TTC549 (cell line): ENCODE data around the gene CDKAL1.
"Not testable (repeated sequence)": the region's sequence is repeated elsewhere in the genome, so short reads cannot be mapped to it uniquely, and the experiment has no call there.

Experiments used
- FAIRE-seq: peaks from 2 replicates; lab custom pipeline; 2012; peaks lifted over from hg19 to GRCh38; lab: Jason Lieb, UNC

Gene CDKAL1

DNA sequence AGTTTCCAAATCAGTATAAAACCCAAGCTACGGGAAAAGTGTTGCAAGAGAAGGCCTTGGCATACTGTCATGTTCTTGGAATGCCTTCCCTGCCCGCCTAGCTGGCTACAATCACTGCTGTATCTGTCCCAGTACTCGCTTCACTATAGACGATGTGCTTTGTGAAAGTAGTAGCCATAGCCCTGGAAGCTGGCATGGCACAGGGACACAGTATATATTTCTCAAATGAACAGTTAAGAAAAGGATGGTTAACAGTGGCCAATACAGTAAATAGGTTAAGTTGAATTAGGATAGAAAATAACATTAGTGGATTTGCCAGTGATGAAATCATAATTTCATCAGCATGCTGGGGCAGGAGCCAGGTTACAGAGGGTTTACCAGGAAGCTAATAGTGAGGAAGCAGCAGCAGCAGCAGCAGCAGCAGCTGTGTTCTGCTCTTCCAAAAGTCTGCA is 499.3 kb downstream of the CDKAL1 start:
- no peak for FAIRE-seq

DNA sequence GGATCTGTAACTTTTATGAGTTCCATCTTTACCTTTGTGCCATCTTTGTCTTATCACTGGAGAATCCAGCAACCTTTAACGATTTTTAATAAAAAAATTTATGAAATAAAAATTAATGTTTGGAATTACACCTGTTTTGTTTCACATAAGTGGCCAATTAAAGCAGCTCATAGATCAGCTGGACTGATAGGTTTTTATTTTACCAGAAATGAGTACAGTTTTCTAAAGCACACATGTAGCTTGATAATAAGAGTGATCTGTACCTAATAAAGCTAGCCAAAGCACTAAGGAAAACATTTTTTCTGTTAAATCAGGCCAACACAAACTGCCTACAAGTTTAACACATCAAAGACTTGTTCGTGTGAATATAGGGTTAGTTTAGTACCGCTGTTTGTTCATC is 500.1 kb downstream of the CDKAL1 start:
- FAIRE-seq: no peak

DNA sequence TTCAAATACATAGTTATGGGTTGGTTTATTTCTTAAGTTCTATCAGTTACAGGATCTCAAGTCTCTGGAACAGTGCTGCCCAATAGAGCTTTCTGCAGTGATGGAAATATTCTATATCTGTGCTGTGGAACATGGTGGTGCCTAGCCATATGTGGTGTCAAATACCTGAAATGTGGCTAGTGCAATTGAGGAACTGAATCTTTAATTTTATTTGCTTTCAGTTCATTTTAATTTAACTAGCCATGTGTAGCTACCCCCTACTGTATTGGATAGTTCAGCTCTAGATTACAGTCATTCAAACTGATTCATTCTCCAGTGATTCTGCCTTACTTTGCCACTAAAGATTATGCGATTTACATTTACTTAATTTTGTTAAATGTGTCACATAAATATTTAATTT is 503.2 kb downstream of the CDKAL1 start:
- no peak for FAIRE-seq

DNA sequence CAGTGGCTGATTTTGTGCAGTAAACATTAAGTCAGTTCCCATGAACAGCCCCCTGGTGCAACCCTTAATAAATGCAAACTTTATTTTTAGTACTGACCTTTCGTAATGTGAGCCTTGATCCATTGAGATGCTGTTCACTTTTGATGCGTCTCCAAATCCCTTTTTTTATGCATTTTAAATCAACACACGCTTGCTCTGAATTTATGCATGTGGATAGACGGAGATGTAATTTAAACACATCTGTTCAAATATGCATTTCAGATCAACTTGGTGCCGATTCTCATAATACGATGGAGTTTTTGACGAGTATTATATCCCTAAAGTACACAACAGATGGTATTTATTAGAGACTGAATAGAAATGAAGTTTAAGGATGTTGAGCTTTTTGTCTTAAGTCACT is 505.7 kb downstream of the CDKAL1 start:
- FAIRE-seq: no peak

DNA sequence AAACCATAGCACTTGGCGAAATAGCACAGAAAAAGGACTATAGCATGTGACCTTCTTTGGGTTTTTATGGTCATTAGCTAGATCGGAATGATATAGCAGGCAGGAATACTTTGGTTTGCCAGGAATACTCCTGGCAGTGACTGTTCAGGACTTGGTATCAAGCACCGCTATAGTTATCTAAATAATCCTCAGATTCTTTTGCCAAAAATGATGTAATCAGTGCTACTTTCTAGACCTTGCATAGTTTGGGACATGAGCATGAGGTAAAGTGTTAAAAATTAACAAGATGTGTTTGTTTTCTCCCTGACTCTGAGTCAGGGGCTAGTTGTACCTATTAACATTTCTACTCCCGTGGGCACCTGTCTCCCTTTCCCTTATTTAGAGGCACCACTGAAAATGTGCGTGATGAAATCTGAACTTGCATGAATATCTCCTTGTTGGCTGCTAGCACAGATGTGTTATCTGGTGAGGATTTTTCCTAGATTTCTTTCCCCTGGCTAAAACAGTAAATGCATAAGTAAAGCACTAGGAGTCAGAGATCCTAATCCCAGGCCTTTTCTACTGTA is 511.0 kb downstream of the CDKAL1 start:
- FAIRE-seq: no peak

DNA sequence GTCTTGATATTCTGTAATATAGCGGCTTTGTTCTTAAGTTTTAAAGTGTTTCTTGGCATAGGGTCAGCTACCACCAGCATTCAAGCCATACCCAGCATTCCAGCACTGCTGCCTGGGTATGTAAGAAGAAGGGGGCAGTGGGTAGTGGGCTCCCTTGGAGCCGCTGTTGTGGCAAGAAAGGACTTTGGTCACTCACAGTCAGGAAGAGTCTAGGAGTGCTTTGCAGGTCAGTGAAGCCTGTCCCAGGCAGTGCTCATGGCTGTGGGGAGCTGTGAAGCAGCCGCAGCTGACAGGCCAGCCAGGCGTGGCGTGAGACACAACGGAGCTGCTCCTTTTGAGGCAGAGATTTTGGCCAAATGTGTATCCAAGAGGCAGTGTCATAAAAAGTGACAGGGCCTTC is 512.0 kb downstream of the CDKAL1 start:
- FAIRE-seq: no peak

DNA sequence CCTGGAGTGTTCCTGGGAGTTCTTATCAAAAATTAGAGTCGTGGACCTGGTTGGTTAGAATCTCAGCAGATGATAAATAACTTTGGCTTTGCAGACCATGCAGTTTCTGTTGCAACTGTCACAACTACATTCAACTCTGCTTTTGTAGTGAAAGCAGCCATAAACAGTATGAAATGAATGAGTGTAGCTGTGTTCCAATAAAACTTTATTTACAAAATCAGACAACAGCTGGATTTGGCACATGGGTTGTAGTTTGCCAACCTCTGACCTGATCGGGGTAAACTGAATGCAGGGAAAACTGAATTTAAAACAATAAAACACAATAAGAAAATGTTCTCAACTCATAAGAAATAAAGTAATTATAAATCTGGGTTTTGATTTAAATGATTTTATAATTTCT is 513.8 kb downstream of the CDKAL1 start:
- FAIRE-seq: no peak

DNA sequence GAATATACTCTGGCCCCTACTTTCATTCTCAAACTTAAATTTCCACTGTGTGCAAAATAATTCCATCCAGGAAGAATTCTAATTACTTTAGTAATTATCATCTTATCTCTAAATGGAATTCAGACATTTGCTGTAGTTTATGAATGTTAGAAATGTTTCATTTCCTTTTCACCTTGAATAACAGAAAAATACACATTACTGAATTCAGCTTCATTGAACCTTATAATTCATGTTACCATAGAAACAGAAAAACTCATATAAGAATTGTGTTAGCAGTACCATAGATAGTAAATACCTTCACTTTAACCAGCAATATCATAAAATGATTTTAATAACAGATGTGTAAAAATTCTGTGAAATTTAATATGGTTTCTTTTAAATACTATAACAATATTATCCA is 514.9 kb downstream of the CDKAL1 start:
- FAIRE-seq: no peak

DNA sequence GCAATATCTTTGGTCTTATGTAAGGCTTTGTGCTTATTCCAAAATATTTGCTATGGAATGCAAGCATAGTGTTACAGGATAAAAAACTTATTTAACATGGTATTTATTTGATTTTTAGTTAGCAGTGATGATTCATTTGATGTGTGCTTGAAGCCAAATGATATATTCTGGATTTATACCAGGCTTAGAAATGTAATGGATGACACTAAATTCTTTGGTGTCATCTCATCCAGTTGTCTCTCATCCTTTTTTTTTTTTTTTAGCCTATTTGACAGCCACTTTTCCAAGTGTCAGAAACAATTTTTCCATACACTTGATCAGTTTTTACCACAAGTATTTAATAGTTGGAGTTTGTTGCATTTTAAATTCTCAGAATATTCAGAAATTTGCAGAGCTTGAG is 515.3 kb downstream of the CDKAL1 start:
- FAIRE-seq: no peak

DNA sequence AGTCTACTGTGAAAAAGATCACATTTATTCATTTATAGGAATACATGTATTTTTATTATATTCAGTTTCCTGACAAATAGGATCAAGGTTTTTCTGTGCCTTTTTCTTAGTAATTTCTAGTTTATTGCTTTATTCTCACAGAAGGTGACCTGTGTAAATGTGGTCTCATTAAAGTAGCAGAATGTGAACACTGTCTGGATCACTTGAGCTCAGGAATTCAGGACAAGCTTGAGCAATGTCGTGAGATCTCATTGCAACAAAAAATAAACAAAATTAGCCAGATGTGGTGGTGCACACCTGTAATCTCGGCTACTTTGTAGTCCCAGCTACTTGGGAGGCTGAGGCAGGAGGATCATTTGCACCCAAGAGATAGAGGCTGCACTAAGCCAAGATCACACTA is 516.7 kb downstream of the CDKAL1 start:
- FAIRE-seq: no peak

DNA sequence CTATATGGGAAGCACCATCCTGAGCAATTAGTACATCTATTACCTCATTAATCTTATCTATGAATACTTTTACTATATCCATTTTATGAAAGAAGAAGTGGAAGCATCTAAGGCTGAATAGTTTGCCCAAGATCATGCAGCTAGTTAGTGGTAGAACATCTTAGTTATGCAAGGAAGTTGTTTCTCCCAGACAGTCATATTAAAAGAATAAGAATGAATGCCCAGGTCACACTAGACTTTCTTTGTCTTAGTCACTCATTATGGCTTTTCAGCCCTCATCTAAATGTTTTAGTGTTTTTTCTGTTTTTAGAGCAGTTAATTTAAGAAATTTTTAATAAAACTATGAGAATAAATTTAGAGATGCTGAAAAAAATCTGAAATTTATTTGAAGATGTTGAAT is 517.5 kb downstream of the CDKAL1 start:
- FAIRE-seq: no peak

DNA sequence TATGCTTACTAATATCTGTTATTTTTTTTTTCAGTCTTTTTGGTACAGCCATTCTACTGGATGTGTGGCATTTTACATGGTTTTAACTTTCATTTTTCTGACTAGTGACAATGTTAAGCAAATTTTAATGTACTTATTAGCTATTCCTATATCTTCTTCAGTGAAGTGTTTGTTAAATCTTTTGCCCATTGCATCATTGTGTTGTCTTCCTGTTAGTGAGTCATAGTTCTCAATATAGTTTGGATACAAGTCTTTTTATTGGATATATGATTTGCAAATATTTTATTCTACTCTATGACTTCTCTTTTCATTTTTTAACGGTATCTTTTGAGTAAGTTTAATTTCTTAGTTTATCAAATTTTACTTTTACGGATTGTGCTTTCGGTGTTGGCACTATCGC is 519.4 kb downstream of the CDKAL1 start:
- FAIRE-seq: no peak

DNA sequence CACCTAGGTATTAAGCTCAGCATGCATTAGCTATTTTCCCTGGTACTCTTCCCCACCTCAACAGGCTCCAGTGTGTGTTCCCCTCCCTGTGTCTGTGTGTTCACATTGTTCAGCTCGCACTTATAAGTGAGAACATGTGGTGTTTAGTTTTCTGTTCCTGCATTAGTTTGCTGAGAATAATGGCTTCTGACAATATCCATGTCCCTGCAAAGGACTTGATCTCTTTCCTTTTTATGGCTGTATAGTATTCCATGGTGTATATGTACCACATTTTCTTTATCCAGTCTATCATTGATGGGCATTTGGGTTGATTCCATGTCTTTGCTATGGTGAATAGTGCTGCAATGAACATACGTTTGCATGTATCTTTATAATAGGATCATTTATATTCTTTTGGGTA is 521.2 kb downstream of the CDKAL1 start:
- not testable (repeated sequence) for FAIRE-seq

DNA sequence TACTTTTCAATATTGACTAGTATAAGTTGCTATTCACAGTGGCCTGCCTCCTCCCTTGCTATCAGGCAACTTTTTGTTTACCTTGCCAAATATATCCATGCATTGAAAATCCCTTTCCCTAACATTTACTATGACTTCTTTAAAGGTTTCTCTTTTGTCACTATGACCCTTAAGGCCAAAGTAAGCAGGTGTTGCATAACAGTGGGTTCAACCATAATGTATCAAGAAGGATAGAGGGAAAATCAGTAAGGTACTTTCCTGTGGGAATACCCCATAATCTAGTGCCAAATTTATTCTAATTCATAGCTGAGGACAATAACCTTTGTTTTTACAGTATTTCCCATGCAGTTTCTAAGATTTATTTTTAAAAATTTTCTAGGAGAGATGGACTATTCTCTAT is 527.6 kb downstream of the CDKAL1 start:
- no peak for FAIRE-seq

DNA sequence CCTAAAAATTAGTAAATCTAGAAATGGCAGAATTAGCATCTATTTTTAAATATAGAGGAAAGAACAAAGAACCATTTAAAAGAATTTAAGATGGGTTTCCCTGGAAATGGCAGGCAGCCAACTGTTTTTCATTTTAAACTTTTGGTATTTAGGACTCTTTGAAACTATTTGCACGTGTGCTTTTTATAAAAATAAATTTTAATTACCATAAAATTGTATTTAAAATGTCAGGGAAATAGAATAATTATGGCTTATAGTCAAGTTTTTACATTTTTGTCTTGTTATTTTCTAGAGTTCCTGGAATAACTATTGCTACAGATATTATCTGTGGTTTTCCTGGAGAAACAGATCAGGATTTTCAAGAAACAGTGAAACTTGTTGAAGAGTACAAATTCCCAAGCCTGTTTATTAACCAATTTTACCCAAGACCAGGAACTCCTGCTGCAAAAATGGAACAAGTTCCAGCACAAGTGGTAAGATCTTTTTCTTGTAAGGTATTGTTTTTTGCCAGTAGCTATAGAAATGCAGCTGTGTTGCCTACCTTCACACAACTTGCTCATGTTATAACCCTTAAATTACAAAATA is 530.6 kb downstream of the CDKAL1 start:
- FAIRE-seq: no peak

DNA sequence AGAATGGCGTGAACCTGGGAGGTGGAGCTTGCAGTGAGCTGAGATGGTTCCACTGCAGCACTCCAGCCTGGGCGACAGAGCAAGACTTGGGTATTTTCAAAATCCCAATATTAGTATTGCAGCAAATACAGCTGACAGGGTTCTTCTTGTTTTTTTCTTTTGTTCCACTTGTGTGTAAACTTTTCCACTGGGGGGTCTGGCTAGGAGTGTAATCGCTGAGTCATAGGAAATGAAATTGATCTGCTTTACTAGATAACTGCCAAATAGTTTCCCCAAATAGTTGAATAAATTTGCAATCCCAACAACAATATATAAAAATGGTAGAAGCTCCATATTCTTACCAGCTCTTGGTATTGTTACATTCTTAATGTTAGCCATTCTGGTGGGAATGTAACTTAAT is 533.3 kb downstream of the CDKAL1 start:
- FAIRE-seq: no peak

DNA sequence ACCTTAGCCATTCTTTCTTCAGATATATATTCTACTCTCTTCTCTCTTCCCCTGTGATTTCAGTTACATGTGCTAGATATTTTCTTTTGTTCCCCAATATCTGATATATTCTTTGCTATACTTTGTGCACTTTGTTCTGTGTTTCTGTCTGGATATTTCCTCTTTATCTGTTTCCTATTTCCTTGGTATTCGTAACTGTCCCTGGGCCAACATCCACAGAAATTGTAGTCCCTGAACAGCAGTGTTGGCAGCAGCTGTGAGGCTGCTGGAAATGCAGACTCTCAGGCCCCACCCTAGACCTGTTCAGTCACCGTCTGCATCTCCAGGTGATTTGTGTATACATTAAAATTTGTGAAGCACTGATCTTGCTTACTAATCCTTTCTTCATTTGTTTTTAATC is 536.4 kb downstream of the CDKAL1 start:
- FAIRE-seq: no peak

DNA sequence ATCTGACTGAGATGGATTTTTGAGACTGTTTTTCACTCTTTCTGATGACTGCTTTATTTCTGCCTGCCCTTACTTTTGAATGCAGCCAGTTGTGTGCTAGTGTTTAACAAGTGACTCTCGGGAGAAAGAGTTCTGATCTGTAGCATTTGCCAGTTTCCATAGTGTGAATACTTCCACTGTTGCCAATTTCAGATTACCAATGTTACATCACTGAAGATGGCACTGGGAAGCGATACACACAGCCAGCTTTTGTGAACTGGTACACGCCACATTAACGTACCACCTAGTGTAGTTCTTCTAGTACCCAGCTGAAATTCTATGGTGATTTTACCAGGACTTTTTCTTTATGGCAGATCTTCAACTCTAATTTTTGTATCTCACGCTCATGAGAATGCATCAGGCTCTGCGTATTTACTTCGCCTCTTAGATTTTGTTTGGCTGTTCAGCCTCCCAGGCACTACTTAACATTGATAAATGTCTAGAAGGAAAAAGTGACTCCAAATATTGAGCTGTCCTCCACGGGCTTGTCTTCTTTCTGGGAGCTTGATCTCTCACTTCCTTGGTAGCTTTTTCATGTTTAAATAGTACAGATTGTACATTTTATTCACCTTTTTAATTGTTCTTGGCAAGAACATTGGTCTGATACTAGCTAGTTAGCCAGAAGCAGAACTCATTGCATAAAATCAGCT is 537.7 kb downstream of the CDKAL1 start:
- FAIRE-seq: no peak

DNA sequence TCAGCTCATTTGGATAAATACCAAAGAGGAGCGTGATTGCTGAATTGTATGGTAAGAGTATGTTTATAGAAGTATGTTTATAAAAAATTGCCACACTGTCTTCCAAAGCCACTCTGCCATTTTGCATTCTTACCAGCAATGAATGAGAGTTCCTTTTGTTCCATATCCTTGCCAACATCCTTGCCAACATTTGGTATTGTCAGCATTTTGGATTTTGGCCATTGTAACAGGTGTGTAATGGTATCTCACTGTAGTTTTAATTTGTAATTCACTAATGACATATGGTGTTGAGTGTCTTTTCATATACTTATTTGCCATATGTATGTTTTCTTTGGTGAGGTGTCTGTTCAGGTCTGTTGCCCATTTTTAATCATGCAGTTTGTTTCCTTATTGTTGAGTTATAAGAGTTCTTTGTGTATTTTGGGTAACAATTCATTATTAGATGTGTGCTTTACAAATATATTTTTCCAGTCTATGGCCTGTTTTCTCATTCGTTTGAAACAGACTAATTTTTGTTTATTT is 539.1 kb downstream of the CDKAL1 start:
- no peak for FAIRE-seq

DNA sequence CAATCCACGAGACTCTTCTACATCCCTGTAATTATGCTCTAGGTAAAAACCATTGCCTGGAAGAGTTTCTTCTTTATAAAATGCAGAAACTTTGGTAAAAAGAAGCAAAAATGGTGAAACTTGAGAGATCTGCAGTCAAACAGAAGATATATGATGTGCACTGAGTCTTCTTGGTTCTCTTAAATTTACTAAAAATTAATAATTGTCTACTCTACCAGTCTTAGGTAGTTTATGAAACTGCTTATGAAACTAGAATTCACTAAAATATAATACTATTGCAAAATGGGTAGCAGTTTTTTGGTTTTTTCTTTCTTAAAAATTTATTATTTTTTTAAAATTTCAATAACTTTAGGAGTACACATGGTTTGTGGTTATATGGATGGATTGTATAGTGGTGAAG is 540.2 kb downstream of the CDKAL1 start:
- FAIRE-seq: no peak

DNA sequence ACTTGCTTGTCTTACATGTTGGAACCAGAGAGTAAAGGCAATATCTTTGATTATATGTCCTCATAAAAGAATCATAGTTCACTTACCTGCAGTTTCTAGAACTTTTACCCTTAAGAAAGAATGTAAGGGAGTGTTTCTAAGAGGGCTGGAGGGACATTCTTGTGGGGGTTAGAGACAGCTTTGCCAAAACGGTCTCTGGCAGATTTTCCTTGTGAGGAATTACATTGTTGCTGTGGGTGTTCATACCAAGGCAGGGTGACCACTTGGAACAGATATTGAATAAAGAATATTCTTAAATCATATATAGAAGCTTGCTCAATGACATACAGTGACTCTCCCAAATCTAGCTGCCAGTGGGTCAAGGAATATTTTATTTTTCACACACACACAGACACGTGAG is 541.7 kb downstream of the CDKAL1 start:
- FAIRE-seq: no peak

DNA sequence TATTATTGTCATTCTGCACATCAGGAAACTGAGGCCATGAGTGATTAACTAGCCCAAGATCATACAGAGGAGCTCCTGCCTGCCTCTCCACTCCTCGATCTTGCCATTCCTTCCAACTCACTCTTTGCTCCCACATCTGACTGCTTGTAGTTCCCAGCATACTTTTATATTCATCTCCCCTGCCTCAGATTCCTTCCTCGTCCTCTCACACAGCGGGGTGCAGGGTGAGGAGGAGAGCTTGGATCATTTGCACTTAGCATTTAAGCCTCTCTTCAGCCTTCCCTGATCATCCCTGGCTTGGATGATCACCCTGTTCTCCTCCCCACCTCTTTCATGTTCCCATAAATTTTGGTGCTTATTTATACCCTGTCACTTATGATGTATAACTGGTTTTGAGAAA is 544.2 kb downstream of the CDKAL1 start:
- FAIRE-seq: no peak

DNA sequence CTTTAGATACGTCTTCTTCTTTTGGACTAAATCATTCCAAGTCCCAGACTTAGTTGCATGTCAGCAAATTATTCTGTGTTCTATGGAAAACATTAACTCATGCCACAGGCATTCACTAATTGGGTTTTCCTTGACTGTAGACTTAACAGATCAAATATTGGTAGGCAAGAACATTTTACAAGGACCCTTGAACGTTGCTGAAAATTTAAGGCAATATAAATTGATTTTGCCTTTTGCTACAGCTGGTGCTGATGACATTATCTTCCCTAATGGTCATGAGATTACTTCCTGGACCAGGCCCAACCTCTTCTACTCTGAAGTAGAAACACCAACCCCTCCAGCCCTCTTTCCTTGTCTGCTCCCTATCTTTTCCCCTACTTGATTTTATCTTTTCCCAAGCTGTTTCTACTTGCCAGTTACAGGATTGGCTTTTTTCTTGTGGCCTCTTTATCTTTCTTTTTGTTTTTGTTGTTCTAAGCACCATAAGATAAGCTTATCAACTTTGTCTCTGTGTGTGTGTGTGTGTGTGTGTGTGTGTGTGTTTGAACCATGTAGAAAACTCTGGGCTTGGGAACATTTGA is 545.3 kb downstream of the CDKAL1 start:
- no peak for FAIRE-seq

DNA sequence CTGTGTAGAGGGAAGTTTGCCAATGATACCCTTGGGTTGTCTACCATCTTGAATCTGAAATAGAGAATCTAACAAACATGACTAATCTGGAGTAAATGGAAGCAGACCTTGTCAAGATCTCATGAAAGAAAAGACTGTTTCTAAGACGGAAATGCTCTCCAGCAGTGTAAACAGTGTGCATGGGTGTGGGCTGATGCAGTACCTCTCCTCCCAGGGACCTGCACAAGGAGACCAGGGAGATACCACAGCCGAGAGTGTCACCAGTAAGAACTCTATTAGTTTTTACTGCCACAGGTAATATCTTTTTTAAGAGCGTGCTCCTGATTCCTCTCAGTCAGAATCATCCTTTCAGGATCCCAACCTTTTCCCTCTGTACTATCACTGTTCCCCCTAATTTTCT is 546.0 kb downstream of the CDKAL1 start:
- no peak for FAIRE-seq
